ENCODE data around the gene MT2A.

- TF ChIP-seq CTCF (conservative IDR thresholded peaks at IDR 0.05) (no peak), ZFX (IDR thresholded peaks at IDR 0.05) (no peak)
Observed at GRCh38 chr16:56588781-56589140, 19.6 kb upstream of the MT2A start.

Data from C4-2B (cell line).